CD4-positive, alpha-beta T cell treated with Interleukin-17A for 1 hour (primary cell): ENCODE data around the gene PSMD13.
A peak's percentile ranks its signal among the peaks of the same experiment; 100 is the strongest.

Source experiments
- DNase-seq: peaks from one replicate; pipeline ENCODE4 v3.0.0-alpha.2; 2020

Gene PSMD13

GRCh38 chr11:279040-279965, 42.5 kb downstream of the PSMD13 start:
- no peak for DNase-seq

DNA sequence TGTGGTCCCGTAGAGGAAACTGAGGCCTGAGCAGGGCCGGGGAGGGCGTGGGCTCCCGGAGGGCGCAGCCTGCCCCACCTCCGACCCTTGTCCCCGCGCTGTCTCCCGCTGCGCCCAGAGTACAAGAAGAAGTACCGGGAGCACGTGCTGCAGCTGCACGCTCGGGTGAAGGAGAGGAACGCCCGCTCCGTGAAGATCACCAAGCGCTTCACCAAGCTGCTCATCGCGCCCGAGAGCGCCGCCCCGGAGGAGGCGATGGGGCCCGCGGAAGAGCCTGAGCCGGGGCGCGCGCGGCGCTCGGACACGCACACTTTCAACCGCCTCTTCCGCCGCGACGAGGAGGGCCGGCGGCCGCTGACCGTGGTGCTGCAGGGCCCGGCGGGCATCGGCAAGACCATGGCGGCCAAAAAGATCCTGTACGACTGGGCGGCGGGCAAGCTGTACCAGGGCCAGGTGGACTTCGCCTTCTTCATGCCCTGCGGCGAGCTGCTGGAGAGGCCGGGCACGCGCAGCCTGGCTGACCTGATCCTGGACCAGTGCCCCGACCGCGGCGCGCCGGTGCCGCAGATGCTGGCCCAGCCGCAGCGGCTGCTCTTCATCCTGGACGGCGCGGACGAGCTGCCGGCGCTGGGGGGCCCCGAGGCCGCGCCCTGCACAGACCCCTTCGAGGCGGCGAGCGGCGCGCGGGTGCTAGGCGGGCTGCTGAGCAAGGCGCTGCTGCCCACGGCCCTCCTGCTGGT, 43.4 kb downstream of the PSMD13 start:
- DNase-seq, result peak; percentile 49

DNA sequence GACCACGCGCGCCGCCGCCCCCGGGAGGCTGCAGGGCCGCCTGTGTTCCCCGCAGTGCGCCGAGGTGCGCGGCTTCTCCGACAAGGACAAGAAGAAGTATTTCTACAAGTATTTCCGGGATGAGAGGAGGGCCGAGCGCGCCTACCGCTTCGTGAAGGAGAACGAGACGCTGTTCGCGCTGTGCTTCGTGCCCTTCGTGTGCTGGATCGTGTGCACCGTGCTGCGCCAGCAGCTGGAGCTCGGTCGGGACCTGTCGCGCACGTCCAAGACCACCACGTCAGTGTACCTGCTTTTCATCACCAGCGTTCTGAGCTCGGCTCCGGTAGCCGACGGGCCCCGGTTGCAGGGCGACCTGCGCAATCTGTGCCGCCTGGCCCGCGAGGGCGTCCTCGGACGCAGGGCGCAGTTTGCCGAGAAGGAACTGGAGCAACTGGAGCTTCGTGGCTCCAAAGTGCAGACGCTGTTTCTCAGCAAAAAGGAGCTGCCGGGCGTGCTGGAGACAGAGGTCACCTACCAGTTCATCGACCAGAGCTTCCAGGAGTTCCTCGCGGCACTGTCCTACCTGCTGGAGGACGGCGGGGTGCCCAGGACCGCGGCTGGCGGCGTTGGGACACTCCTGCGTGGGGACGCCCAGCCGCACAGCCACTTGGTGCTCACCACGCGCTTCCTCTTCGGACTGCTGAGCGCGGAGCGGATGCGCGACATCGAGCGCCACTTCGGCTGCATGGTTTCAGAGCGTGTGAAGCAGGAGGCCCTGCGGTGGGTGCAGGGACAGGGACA, 44.1 kb downstream of the PSMD13 start:
- peak; percentile 38 for DNase-seq

DNA sequence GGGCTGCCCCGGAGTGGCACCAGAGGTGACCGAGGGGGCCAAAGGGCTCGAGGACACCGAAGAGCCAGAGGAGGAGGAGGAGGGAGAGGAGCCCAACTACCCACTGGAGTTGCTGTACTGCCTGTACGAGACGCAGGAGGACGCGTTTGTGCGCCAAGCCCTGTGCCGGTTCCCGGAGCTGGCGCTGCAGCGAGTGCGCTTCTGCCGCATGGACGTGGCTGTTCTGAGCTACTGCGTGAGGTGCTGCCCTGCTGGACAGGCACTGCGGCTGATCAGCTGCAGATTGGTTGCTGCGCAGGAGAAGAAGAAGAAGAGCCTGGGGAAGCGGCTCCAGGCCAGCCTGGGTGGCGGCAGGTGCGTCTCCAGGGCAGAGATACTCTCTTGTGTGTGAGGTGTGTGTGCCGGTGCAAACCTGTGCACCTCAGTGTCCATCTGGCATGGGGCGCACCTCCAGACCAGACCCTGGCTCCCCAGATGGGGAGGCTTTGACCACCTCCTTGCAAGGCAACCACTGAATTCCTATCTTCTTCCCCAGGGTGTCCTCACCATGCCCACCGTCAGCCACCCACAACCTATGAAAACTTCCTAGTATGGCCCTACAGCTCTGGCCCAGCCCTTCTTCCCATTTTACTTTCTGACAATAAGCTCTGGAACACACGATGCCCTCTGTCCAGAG, 44.8 kb downstream of the PSMD13 start:
- DNase-seq, result no peak

DNA sequence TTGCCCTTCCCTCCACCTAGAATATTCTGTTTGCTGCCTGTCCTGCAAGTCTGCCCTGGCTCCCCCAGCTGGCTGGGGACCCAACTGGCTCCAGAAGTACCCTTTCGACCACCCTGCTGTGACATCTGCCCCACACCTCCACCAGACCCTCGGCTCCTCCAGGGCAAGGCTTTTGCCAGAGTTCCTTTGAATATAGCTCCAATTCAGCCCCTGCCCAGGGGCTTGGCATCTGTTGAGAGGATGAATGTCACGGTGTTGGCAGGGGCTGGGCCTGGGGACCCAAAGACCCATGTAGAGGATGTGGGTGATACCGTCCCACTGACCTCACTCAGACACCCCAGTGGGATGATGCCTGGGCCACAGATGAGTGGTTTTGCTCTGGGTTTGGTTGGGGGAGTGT, 45.4 kb downstream of the PSMD13 start:
- DNase-seq, result no peak

GRCh38 chr11:282630-283360, 46.0 kb downstream of the PSMD13 start:
- no peak for DNase-seq

GRCh38 chr11:283405-284104, 46.8 kb downstream of the PSMD13 start:
- DNase-seq, result no peak

- no peak for DNase-seq
These were observed 47.6 kb downstream of the PSMD13 start for GRCh38 chr11:284105-285020.

DNA sequence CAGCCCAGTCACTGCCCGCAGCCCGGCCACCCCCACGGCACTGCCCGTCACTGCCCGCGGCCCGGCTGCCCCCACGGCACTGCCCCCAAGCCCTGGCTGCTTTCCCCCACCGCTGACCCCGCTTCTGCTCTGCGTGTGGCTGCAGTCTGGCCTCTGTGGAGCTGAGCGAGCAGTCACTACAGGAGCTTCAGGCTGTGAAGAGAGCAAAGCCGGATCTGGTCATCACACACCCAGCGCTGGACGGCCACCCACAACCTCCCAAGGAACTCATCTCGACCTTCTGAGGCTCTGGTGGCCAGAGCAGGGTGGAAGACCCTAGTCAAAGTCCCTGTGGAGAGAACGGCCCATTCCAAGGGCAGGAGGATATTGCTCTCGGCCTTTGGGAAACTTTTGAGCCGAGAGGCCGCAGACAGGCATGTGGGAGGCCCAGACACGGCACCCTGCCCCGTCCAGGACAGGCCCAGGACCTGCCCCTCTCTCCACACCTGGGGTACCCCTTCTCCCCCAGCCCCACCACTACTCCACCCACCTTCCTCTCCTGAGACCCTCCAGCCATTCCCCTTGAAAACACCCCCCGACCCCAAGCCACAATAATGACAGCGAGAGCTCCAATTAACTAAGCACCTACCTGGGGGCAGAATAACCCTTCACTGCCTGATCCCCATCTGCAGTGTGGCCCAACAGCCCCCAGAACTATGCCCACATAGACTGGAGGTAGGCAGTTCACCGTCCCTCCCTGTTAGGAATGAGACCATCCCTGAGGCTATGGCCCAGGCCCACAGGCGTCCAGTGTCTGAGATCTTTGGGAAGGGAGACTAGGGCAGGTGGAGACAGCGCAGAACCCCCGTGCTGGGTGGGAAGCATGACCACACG, 48.5 kb downstream of the PSMD13 start:
- no peak for DNase-seq

DNA sequence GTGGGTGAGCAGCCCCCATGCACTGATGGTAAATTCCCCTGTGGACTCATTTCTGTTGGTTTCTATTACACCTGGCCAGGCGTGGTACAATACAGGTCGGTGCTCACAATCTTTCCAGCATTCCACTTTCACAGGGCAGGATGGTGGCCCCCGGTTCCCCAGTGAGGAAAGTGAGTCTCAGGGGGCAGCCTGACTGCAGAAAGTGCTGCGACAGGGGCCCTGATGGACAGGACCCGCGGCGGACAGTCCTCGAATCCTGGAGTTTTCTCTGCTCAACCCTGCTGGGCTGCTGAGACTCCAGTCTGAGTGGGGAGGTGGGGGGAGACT, 49.1 kb downstream of the PSMD13 start:
- DNase-seq, result no peak

DNA sequence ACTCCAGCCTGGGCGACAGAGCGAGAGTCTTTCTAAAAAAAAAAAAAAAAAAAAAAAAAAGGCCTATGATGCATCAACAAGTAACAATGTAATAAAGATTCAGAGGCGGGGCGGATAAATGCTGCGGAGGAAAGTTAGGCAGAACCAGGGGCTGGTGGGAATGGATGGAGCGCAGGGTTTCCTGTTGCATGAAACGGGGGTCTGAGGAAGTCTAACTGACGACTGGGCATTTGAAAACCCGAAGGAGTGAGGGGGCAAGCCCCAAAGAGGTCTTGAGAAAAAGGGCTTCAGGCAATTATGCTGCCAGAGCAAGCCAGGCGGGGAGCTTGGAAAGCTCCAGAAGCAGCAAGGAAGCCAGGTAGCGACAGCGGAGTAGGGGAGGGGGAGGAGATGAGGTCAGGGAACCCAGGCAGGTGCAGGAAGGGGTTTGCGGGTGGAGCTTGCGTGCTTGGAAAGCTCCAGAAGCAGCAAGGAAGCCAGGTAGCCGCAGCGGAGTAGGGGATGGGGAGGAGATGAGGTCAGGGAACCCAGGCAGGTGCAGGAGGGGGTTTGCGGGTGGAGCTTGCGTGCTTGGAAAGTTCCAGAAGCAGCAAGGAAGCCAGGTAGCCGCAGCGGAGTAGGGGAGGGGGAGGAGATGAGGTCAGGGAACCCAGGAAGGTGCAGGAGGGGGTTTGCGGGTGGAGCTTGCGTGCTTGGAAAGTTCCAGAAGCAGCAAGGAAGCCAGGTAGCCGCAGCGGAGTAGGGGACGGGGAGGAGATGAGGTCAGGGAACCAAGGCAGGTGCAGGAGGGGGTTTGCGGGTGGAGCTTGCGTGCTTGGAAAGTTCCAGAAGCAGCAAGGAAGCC, 50.4 kb downstream of the PSMD13 start:
- peak; percentile 84 for DNase-seq

DNA sequence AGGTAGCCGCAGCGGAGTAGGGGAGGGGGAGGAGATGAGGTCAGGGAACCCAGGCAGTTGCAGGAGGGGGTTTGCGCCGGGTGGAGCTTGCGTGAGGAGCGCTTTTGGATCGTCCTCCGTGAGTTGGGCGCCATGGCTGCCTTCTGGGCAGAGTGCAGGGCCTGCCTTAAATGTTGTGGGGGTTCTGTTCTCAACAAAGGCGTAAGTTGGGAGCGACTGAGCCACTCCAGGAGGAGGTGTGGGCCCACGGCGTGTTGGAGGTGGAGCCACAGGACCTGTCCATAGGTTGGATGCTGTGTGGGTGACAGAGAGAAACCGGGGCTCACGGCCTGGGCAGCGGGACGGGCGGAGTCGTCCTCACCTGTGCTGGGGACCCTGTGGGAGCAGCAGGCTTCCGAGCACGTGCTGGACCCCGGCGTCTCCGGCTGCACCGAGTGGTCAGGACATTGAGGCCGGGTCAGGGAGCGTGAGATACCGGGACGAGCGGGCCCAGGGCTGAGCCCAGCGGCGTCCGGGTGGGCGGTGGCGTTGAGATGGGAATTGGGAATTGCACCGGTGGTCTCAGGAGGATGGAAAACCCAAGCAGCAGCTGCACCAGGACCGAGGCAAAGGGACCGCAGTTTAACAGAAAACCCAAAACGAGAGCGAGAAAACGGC, 51.2 kb downstream of the PSMD13 start:
- no peak for DNase-seq

DNA sequence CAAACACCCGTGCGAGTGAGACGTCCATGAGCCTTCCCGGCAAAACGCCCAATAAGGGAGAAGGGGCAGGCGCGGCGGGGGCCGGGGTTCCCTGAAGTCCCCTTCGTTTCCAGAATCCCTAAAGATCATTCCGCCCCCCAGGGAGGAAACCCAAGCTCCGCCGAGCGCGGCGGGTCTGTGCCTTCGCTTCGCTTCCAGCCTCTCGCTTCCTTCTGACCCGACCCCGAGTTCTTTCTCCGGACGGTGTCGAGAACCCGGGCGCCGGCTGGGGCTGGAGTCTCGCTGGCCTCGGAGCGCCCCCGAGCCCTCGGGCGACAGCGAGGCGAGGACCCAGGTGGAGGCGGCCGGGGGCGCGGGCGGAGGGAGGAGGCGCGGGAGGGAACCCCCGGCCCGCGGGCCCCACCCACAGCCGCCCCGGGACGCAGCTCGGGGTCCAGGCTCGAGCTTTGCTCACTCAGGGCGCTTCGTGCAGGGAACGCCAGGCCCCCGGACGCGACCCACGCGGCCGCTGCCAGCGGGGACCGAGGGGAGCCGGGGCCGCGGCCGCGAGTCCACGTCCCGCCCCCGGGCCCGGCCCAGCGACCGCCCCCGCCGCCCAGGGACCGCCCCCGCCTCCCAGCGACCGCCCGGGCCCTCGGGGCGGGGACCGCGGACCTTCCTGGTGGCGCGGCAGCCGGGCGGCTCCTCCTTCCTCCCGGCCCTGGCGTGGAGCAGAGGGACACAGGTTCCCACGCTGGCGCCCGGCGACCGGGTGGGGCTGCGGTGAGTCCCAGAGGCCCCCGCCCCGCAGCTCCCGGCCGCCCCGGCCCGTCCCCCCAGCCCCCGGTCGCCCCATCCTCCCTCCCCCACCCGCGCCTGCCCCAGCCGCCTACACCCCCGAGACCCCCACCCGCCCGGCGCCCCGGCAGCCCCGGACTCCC, 52.0 kb downstream of the PSMD13 start, which contains the start of gene PGGHG:
TSS of gene PGGHG (plus strand) at position 649 of the 920 bp plus-strand sequence. CDS start 691 bp downstream, outside the sequence.
- peak; percentile 60 for DNase-seq

GRCh38 chr11:289398-289711, 52.6 kb downstream of the PSMD13 start:
- DNase-seq, result peak; percentile 44

GRCh38 chr11:289712-290620, 53.2 kb downstream of the PSMD13 start:
- no peak for DNase-seq
